Measurements from ENCODE around the gene HDGF. TPM values are rescaled to one million over a fixed set of nuclear protein-coding genes. Genes with fewer than 3 reads are reported as not detected.

HDGF gene
- total and polyA plus RNA-seq, 9 of the 15 experiments (the other 6 are each of a cell fraction or from before 2014, with no cell fraction given), result 38.8 to 601 (median 400) TPM

DNA sequence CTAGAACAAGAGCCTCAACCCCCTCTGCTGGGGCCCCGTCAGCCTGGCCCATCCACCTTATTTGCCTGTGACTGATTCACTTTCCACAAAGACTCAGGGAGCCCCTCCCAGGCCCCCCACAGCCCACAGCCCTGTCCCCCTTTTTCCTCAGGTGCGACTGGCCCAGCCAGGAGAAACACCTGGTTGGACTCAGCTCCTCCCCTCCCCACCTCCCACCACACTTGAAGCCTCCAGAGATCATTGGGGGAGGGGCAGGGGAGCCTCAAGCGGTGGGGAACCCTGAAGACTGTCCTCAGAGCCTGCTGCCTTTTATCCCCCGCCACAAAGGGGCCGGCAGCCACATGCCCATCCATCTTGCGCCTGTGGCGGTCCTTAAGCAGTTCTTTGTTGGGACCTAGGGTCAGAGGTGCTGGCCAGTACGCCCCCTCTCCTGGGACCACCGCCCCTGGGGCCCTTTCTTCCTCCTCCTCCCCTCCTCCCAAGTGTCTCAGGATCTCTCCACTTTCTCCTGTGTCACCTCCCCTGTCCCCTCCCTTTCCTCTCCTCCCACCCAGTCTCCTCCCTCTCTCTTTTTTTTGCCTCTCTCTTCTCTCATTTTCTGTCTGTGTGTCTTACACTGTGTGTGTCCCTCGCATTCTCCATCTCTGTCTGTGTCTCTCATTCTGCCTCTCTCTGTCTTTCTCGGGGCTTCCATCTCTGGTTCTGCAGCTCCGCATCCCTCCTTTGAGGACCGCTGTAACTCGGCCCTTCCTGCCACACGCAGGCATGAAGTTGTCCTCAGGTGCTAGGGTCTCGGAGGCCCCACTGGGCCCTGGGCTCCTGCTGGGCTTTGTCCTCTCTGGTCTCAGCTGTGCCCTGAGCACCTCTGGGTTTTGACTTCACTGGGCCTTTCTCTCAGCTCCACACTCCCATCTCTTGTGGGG lies 58.3 kb downstream of the HDGF start (continued):
- no peak for TF ChIP-seq ZNF324 (CRISPR knock-in tag; IDR thresholded peaks at IDR 0.05)
- TF ChIP-seq, protein P1, sequence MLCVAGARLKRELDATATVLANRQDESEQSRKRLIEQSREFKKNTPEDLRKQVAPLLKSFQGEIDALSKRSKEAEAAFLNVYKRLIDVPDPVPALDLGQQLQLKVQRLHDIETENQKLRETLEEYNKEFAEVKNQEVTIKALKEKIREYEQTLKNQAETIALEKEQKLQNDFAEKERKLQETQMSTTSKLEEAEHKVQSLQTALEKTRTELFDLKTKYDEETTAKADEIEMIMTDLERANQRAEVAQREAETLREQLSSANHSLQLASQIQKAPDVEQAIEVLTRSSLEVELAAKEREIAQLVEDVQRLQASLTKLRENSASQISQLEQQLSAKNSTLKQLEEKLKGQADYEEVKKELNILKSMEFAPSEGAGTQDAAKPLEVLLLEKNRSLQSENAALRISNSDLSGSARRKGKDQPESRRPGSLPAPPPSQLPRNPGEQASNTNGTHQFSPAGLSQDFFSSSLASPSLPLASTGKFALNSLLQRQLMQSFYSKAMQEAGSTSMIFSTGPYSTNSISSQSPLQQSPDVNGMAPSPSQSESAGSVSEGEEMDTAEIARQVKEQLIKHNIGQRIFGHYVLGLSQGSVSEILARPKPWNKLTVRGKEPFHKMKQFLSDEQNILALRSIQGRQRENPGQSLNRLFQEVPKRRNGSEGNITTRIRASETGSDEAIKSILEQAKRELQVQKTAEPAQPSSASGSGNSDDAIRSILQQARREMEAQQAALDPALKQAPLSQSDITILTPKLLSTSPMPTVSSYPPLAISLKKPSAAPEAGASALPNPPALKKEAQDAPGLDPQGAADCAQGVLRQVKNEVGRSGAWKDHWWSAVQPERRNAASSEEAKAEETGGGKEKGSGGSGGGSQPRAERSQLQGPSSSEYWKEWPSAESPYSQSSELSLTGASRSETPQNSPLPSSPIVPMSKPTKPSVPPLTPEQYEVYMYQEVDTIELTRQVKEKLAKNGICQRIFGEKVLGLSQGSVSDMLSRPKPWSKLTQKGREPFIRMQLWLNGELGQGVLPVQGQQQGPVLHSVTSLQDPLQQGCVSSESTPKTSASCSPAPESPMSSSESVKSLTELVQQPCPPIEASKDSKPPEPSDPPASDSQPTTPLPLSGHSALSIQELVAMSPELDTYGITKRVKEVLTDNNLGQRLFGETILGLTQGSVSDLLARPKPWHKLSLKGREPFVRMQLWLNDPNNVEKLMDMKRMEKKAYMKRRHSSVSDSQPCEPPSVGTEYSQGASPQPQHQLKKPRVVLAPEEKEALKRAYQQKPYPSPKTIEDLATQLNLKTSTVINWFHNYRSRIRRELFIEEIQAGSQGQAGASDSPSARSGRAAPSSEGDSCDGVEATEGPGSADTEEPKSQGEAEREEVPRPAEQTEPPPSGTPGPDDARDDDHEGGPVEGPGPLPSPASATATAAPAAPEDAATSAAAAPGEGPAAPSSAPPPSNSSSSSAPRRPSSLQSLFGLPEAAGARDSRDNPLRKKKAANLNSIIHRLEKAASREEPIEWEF (CRISPR knock-in tag; IDR thresholded peaks at IDR 0.05), result no peak
- TF ChIP-seq POLR3G (IDR thresholded peaks at IDR 0.05; ENCODE audit: extremely low read depth, insufficient read length, insufficient replicate concordance), result no peak
- TF ChIP-seq PHTF2 (CRISPR knock-in tag; IDR thresholded peaks at IDR 0.05), result no peak
- TF ChIP-seq, protein P2, sequence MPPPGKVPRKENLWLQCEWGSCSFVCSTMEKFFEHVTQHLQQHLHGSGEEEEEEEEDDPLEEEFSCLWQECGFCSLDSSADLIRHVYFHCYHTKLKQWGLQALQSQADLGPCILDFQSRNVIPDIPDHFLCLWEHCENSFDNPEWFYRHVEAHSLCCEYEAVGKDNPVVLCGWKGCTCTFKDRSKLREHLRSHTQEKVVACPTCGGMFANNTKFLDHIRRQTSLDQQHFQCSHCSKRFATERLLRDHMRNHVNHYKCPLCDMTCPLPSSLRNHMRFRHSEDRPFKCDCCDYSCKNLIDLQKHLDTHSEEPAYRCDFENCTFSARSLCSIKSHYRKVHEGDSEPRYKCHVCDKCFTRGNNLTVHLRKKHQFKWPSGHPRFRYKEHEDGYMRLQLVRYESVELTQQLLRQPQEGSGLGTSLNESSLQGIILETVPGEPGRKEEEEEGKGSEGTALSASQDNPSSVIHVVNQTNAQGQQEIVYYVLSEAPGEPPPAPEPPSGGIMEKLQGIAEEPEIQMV (tag; conservative IDR thresholded peaks at IDR 0.05; ENCODE audit: low read depth), result no peak
- no peak for TF ChIP-seq NFE2L1 (tag; IDR thresholded peaks at IDR 0.05; ENCODE audit: borderline replicate concordance, low read depth)
- TF ChIP-seq RBM15 (IDR thresholded peaks at IDR 0.05; ENCODE audit: insufficient read depth, low read length), result no peak
- TF ChIP-seq, protein P3, sequence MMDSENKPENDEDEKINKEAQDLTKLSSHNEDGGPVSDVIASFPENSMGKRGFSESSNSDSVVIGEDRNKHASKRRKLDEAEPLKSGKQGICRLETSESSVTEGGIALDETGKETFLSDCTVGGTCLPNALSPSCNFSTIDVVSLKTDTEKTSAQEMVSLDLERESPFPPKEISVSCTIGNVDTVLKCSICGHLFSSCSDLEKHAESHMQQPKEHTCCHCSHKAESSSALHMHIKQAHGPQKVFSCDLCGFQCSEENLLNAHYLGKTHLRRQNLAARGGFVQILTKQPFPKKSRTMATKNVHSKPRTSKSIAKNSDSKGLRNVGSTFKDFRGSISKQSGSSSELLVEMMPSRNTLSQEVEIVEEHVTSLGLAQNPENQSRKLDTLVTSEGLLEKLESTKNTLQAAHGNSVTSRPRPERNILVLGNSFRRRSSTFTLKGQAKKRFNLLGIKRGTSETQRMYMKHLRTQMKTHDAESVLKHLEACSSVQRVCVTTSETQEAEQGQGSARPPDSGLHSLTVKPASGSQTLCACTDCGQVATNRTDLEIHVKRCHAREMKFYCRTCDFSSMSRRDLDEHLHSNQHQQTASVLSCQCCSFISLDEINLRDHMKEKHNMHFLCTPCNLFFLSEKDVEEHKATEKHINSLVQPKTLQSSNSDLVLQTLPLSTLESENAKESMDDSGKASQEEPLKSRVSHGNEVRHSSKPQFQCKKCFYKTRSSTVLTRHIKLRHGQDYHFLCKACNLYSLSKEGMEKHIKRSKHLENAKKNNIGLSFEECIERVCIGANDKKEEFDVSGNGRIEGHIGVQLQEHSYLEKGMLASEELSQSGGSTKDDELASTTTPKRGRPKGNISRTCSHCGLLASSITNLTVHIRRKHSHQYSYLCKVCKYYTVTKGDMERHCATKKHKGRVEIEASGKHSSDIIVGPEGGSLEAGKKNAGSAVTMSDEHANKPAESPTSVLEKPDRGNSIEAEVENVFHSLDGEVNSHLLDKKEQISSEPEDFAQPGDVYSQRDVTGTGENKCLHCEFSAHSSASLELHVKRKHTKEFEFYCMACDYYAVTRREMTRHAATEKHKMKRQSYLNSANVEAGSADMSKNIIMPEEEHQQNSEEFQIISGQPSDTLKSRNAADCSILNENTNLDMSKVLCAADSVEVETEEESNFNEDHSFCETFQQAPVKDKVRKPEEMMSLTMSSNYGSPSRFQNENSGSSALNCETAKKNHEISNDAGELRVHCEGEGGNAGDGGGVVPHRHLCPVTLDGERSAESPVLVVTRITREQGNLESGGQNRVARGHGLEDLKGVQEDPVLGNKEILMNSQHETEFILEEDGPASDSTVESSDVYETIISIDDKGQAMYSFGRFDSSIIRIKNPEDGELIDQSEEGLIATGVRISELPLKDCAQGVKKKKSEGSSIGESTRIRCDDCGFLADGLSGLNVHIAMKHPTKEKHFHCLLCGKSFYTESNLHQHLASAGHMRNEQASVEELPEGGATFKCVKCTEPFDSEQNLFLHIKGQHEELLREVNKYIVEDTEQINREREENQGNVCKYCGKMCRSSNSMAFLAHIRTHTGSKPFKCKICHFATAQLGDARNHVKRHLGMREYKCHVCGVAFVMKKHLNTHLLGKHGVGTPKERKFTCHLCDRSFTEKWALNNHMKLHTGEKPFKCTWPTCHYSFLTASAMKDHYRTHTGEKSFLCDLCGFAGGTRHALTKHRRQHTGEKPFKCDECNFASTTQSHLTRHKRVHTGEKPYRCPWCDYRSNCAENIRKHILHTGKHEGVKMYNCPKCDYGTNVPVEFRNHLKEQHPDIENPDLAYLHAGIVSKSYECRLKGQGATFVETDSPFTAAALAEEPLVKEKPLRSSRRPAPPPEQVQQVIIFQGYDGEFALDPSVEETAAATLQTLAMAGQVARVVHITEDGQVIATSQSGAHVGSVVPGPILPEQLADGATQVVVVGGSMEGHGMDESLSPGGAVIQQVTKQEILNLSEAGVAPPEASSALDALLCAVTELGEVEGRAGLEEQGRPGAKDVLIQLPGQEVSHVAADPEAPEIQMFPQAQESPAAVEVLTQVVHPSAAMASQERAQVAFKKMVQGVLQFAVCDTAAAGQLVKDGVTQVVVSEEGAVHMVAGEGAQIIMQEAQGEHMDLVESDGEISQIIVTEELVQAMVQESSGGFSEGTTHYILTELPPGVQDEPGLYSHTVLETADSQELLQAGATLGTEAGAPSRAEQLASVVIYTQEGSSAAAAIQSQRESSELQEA (IDR thresholded peaks at IDR 0.05; ENCODE audit: low read depth), result peak; percentile 47; the same call in 1 of the 2 replicates
- peak in 1 of 2 experiments; percentile 37; a peak in 1 of 4 replicates for TF ChIP-seq MAZ (CRISPR knock-in tag; conservative IDR thresholded peaks at IDR 0.05 in 1 of 2, IDR thresholded peaks at IDR 0.05 in 1 of 2)
- no peak; the same call in 1 of the 2 replicates for TF ChIP-seq EP300 (IDR thresholded peaks at IDR 0.05; ENCODE audit: low read length)
- peak; percentile 75 for TF ChIP-seq ARID1B (IDR thresholded peaks at IDR 0.05)

Data from K562 (cell line).